CD4-positive, alpha-beta T cell (primary cell): Measurements from ENCODE around the gene MID2. TPM values are rescaled to one million over a fixed set of nuclear protein-coding genes. Genes with fewer than 3 reads are reported as not detected.

Experiments used
- ATAC-seq: fragments of 200-7000 bp; cut with Tn5 transposase; one replicate; pipeline ENCODE4 v1.10.0; 2022; ENCODE audit warnings: mild to moderate bottlenecking; ENCODE audit not compliant: poor library complexity
- CTCF ChIA-PET: fragments of 350-600 bp; sonication (Branson Sonifier 250); formaldehyde crosslinking; loops from one replicate; lab custom pipeline; 2021; ENCODE audit warnings: antibody characterized with exemption, inconsistent platforms; lab: Charles Lee
- POLR2A ChIA-PET: fragments of 350-600 bp; sonication (Branson Sonifier 250); formaldehyde crosslinking; loops from one replicate; lab custom pipeline; 2021; ENCODE audit warnings: antibody characterized with exemption, inconsistent platforms; lab: Charles Lee
- DNase-seq, 14 experiments: peaks; one replicate each; pipeline ENCODE4 v3.0.0-alpha.2; 2013 to 2020; ENCODE audit warnings: mixed read lengths in 2 of 14
- H3K27ac ChIP-seq, 2 donors: one replicate each; pipeline versions ENCODE4 v1.5.1 to v1.7.0; 2013; ENCODE audit warnings: low read length in 2 of 2, low read depth in 1 of 2, mild to moderate bottlenecking in 1 of 2
- H3K27me3 ChIP-seq, 2 experiments: 1 replicate in 1 of 2; 2 replicates in 1 of 2; pipeline versions ENCODE4 v1.6.1 to v1.7.0; 2013; ENCODE audit warnings: low read length in 2 of 2, control low read depth in 1 of 2, mild to moderate bottlenecking in 1 of 2, moderate library complexity in 1 of 2; ENCODE audit not compliant: insufficient read depth in 2 of 2, control insufficient read depth in 1 of 2
- H3K36me3 ChIP-seq: one replicate; pipeline ENCODE4 v1.6.1; 2013; ENCODE audit warnings: low read length, control low read depth; ENCODE audit not compliant: insufficient read depth
- H3K4me1 ChIP-seq: one replicate; pipeline ENCODE4 v1.6.1; 2013; ENCODE audit warnings: low read length, control low read depth; ENCODE audit not compliant: insufficient read depth
- H3K4me3 ChIP-seq: one replicate; pipeline ENCODE4 v1.5.1; 2013; ENCODE audit warnings: mild to moderate bottlenecking, low read length, moderate library complexity
- H3K9me3 ChIP-seq, 2 experiments: 1 replicate in 1 of 2; 2 replicates in 1 of 2; pipeline versions ENCODE4 v1.6.1 to v1.7.0; 2013; ENCODE audit warnings: low read length in 2 of 2, mild to moderate bottlenecking in 2 of 2, control low read depth in 1 of 2, moderate library complexity in 1 of 2; ENCODE audit not compliant: control insufficient read depth in 1 of 2, insufficient read depth in 1 of 2
- H3K27ac Mint-ChIP-seq: one replicate; pipeline ENCODE4 v1.8.0; 2020; ENCODE audit warnings: mixed read lengths
- H3K27me3 Mint-ChIP-seq: one replicate; pipeline ENCODE4 v1.8.0; 2021; ENCODE audit warnings: mixed read lengths
- H3K36me3 Mint-ChIP-seq: one replicate; pipeline ENCODE4 v1.8.0; 2021; ENCODE audit warnings: low read depth, mixed read lengths
- H3K4me1 Mint-ChIP-seq: one replicate; pipeline ENCODE4 v1.8.0; 2021; ENCODE audit warnings: low read depth, mixed read lengths
- H3K4me3 Mint-ChIP-seq: one replicate; pipeline ENCODE4 v1.8.0; 2020; ENCODE audit warnings: mild to moderate bottlenecking, mixed read lengths
- H3K9me3 Mint-ChIP-seq: one replicate; pipeline ENCODE4 v1.8.0; 2020; ENCODE audit warnings: mixed read lengths
- intact Hi-C, 2 experiments: fragments of 100-400 bp; cut with DNase I in 1 of 2; cut with micrococcal nuclease in 1 of 2; formaldehyde crosslinking; loops; one replicate each; pipeline versions ENCODE4 v1.15.1 to v1.9.0; 2023 to 2025; cut with DNase I, micrococcal nuclease
- total RNA-seq, 174 experiments: library from RNA in 2 of 174; stranded (reverse) in 2 of 174; gene quantifications; one replicate each; pipeline ENCODE4 v1.2.3 and lab custom pipeline; 2021 to 2026
- TF ChIP-seq, protein P1 (sequence below): fragments of 200-600 bp; IDR thresholded peaks from one replicate; pipeline ENCODE4 v1.8.0; 2022; ENCODE audit warnings: antibody characterized with exemption, mild to moderate bottlenecking

MID2 gene
- total RNA-seq, 2 experiments from 2014 or later, result 15.7 to 16.9 TPM

DNA sequence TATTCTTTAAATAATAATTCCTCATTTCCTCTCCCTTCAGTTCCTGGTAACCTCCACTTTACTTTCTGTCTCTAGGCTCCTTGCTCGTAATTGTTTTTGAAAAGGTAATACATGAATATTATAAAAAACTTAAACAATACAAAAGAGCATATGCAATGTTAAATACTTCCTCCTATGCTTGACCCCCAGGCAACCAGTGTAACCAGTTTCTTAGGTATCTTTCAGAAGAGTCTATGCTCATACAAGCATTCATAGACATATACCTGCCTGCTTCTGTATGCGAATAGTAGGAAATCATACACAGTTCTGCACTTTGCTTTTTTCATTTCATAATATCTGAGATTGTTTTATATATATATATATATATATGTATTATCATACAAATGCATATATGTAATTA lies 2.6 kb upstream of the MID2 start:
- Histone ChIP-seq H3K4me3 (no peak overlapping the region), H3K4me1 (peaks cover 17% of the 10 kb centered on the region), H3K9me3 (peaks cover 7 to 9% of the 10 kb centered on the region in 2 experiments), H3K36me3 (no peaks in the 10 kb centered on the region), H3K27ac (no peak overlapping the region), H3K27me3 (no peaks in the 10 kb centered on the region)
- H3K27me3 Mint-ChIP-seq, result peaks cover 5% of the 10 kb centered on the region
- no peaks in the 10 kb centered on the region for H3K9me3 Mint-ChIP-seq
- peaks cover 31% of the 10 kb centered on the region for H3K4me1 Mint-ChIP-seq
- ChIA-PET POLR2A (no interaction called here), CTCF (no interaction called here)
- intact Hi-C loops, result no loop called here
- no peak overlapping the region for H3K27ac Mint-ChIP-seq
- TF ChIP-seq, protein P1, sequence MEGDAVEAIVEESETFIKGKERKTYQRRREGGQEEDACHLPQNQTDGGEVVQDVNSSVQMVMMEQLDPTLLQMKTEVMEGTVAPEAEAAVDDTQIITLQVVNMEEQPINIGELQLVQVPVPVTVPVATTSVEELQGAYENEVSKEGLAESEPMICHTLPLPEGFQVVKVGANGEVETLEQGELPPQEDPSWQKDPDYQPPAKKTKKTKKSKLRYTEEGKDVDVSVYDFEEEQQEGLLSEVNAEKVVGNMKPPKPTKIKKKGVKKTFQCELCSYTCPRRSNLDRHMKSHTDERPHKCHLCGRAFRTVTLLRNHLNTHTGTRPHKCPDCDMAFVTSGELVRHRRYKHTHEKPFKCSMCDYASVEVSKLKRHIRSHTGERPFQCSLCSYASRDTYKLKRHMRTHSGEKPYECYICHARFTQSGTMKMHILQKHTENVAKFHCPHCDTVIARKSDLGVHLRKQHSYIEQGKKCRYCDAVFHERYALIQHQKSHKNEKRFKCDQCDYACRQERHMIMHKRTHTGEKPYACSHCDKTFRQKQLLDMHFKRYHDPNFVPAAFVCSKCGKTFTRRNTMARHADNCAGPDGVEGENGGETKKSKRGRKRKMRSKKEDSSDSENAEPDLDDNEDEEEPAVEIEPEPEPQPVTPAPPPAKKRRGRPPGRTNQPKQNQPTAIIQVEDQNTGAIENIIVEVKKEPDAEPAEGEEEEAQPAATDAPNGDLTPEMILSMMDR, result no peak
- DNase-seq (no peak), ATAC-seq (no peak)
- H3K36me3 Mint-ChIP-seq, result no peaks in the 10 kb centered on the region
- no peak overlapping the region for H3K4me3 Mint-ChIP-seq

DNA sequence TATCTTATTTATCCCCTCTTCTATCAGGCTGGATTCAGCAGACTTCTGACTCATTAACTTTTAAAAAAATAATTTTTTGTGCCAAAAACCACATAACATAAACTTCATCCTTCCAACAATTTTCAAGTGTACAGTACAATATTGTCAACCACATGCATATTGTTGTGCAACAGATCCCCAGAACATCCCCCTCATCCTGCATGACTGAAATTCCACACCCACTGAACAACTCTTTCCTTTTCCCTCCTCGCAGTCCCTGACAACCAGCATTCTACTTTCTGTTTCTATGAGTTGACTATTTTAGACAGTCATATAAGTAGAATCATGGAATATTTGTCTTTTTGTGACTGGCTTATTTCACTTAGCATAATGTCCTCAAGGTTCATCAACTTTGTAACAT lies 2.2 kb upstream of the MID2 start:
- ATAC-seq (no peak), DNase-seq (no peak)
- H3K9me3 Mint-ChIP-seq, result no peaks in the 10 kb centered on the region
- peaks cover 5% of the 10 kb centered on the region for H3K27me3 Mint-ChIP-seq
- ChIA-PET POLR2A (no interaction called here), CTCF (no interaction called here)
- no peak overlapping the region for H3K27ac Mint-ChIP-seq
- no peak overlapping the region for H3K4me3 ChIP-seq
- TF ChIP-seq, protein P1, result no peak
- H3K4me3 Mint-ChIP-seq, result peak overlapping the region; percentile 1
- no peak overlapping the region for H3K27ac ChIP-seq
- H3K9me3 ChIP-seq, result peaks cover 7 to 9% of the 10 kb centered on the region in 2 experiments
- peaks cover 31% of the 10 kb centered on the region for H3K4me1 Mint-ChIP-seq
- H3K36me3 Mint-ChIP-seq, result no peaks in the 10 kb centered on the region
- no peaks in the 10 kb centered on the region for H3K27me3 ChIP-seq
- peaks cover 17% of the 10 kb centered on the region for H3K4me1 ChIP-seq
- intact Hi-C loops, result no loop called here
- no peaks in the 10 kb centered on the region for H3K36me3 ChIP-seq

DNA sequence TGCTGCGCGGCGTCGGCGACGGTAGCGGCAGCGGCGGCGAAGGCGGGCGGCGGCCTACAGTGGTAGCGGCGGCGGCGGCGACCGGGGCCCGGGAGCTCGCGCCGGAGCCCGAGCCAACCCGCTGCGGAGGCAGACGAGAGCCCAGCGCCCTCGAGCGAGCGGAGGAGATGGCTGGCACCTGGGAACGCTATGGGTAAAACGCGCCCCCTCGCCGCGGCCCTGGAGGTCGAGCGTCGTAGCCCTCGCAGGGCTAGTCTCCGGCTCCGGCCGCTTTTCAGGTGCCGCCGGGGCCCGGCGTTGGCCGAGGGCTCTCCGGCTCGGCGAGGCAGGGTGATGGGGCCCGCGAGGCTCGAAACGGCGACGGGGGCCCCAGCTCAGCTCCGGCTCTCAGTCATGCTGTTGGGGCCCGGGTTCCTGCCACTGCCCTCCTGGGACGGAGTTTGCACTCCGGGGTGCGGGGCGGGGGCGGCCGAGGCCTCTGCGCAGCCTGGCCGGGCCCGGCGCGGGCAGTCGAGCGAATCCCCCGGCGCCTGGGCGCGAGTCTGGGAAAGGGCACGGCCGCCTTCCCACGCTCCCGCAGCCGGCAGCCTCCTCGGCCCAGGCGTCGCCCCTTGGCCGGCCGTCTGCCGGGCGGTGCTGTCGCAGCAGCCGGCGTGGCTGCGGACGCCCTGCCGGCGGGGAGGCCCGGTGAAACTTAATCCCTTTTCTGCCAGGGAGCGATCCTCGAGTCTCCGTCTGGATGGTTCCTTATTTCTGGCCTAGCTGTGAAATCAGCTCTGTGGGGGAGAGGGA lies 768 bp downstream of the MID2 start:
- peak overlapping the region; percentile 62 for H3K4me3 ChIP-seq
- ATAC-seq, result peak; percentile 49
- no peaks in the 10 kb centered on the region for H3K27me3 ChIP-seq
- POLR2A ChIA-PET, result interaction anchor here (0.6 to 2.3 kb wide), 7 partner anchors 52 to 826 kb away, joined by 3 to 17 read pairs (median 4); partner anchors contain the start of genes ATG4A, MORC4, PRPS1 and PSMD10
- H3K9me3 ChIP-seq, result no peaks in the 10 kb centered on the region
- DNase-seq, result peak in 13 of 14 experiments; percentile 1 to 72 (median 33)
- CTCF ChIA-PET, result interaction anchor here (0.9 kb wide), 1 partner anchor 110 kb away, joined by 3 read pairs; no protein-coding TSS in a partner anchor
- H3K27ac ChIP-seq, result peak overlapping the region in 1 of 2 donors; percentile 50
- no peaks in the 10 kb centered on the region for H3K36me3 ChIP-seq
- peak overlapping the region; percentile 90 for H3K27ac Mint-ChIP-seq
- peak overlapping the region; percentile 93 for H3K4me3 Mint-ChIP-seq
- TF ChIP-seq, protein P1, result no peak
- H3K9me3 Mint-ChIP-seq, result no peaks in the 10 kb centered on the region
- H3K4me1 Mint-ChIP-seq, result peaks cover 58% of the 10 kb centered on the region
- intact Hi-C loops, result loop anchor here in 1 of 2 experiments (5.0 kb wide), 1 partner anchor 49 kb away; the partner anchor contains the start of genes NCBP2L and TSC22D3
- H3K4me1 ChIP-seq, result peaks cover 20% of the 10 kb centered on the region
- peaks cover 5% of the 10 kb centered on the region for H3K27me3 Mint-ChIP-seq
- H3K36me3 Mint-ChIP-seq, result no peaks in the 10 kb centered on the region
